Esophagus muscularis mucosa (tissue), 4 donors: ENCODE data around the gene RETREG2. TPM values are rescaled to one million over a fixed set of nuclear protein-coding genes. Genes with fewer than 3 reads are reported as not detected.
A peak's percentile ranks its signal among the peaks of the same experiment; 100 is the strongest.

Experiments
- DNase-seq: peaks from one replicate; pipeline ENCODE4 v3.0.0-alpha.2; 2017; ENCODE audit errors: extremely low spot score
- H3K27ac ChIP-seq, 4 donors: fragments of 200-600 bp; sonication (generic); replicated peaks in 1 of 4; 1 replicate in 3 of 4; 2 replicates in 1 of 4; pipeline ENCODE4 v1.5.1; 2016 to 2019; ENCODE audit warnings: mild to moderate bottlenecking in 1 of 4
- H3K27me3 ChIP-seq, 4 donors: fragments of 200-600 bp; sonication (generic); one replicate each; pipeline versions ENCODE4 v1.5.1 to v1.6.0; 2016 to 2019
- H3K36me3 ChIP-seq, 4 donors: fragments of 200-600 bp; sonication (generic); one replicate each; pipeline ENCODE4 v1.5.1; 2016 to 2019
- H3K4me1 ChIP-seq, 4 donors: fragments of 200-600 bp; sonication (generic); one replicate each; pipeline ENCODE4 v1.5.1; 2016 to 2019
- H3K4me3 ChIP-seq, 4 donors: fragments of 200-600 bp; sonication (generic); 1 replicate in 2 of 4; 2 replicates in 2 of 4; pipeline ENCODE4 v1.5.1; 2016 to 2019; ENCODE audit warnings: mild to moderate bottlenecking in 4 of 4, moderate library complexity in 1 of 4
- H3K9me3 ChIP-seq, 4 donors: fragments of 200-600 bp; sonication (generic); 1 replicate in 3 of 4; 2 replicates in 1 of 4; pipeline ENCODE4 v1.5.1; 2016 to 2019
- CTCF ChIP-seq, 3 experiments: fragments of 200-600 bp in 2 of 3; fragments of 450-650 bp in 1 of 3; sonication (generic) in 2 of 3; IDR thresholded peaks; one replicate each; pipeline ENCODE4 v1.5.1; 2017 to 2019; ENCODE audit warnings: antibody characterized with exemption in 3 of 3, mild to moderate bottlenecking in 2 of 3, moderate library complexity in 1 of 3
- EP300 ChIP-seq: sonication (generic); formaldehyde crosslinking; IDR thresholded peaks from one replicate; pipeline ENCODE4 v1.6.1; 2017; ENCODE audit warnings: antibody characterized with exemption
- POLR2A ChIP-seq: fragments of 450-650 bp; IDR thresholded peaks from one replicate; pipeline ENCODE4 v1.6.1; 2017; ENCODE audit warnings: antibody characterized with exemption, moderate library complexity, mild to moderate bottlenecking, low read depth
- POLR2AphosphoS5 ChIP-seq, 2 donors: sonication (generic); formaldehyde crosslinking; IDR thresholded peaks; one replicate each; pipeline ENCODE4 v1.6.1; 2017; ENCODE audit warnings: antibody characterized with exemption in 2 of 2
- WGBS: methylation state at CpG from one replicate; pipeline ENCODE4 v1.1.5; 2018; 5-methylcytosine and 5-hydroxymethylcytosine counted together
- intact Hi-C: fragments of 100-400 bp; cut with DNase I; formaldehyde crosslinking; loops from one replicate; pipeline ENCODE4 v1.15.1; 2023
- total RNA-seq, 4 donors: library from RNA; depleted of rRNA; stranded (reverse); fragments of >200 nt; gene quantifications; one replicate each; pipeline versions ENCODE4 v1.1.0 to v1.2.1, GENCODE V29; 2016

Gene RETREG2
- total RNA-seq, 4 donors from 2014 or later = 44.0 to 69.3 (median 56.3) TPM

- no peak for DNase-seq
- TF ChIP-seq POLR2A (no peak), POLR2AphosphoS5 (IDR thresholded peaks at IDR 0.05) (no peak), EP300 (no peak), CTCF (IDR thresholded peaks at IDR 0.05) (no peak)
- H3K27ac ChIP-seq = no peak overlapping the region
- 92% methylated on average over 4 of the region's 4 CpGs for WGBS
- no peaks in the 10 kb centered on the region for H3K9me3 ChIP-seq
- H3K36me3 ChIP-seq = peaks cover 0 to 12% (median 3%) of the 10 kb centered on the region in 4 donors
- no peak overlapping the region for H3K4me3 ChIP-seq
- intact Hi-C loops = no loop called here
- H3K4me1 ChIP-seq = peaks cover 0 to 18% (median 13%) of the 10 kb centered on the region in 4 donors
- H3K27me3 ChIP-seq = no peaks in the 10 kb centered on the region
Observed at GRCh38 chr2:219133976-219134375, 44.1 kb upstream of the RETREG2 start.

- no peak for DNase-seq
- WGBS = 98% methylated on average over 3 of the region's 3 CpGs
- TF ChIP-seq POLR2A (no peak), EP300 (no peak), POLR2AphosphoS5 (IDR thresholded peaks at IDR 0.05) (no peak), CTCF (IDR thresholded peaks at IDR 0.05) (no peak)
- intact Hi-C loops = no loop called here
- Histone ChIP-seq H3K27ac (no peak overlapping the region), H3K36me3 (peaks cover 39 to 72% (median 60%) of the 10 kb centered on the region in 4 donors), H3K9me3 (no peaks in the 10 kb centered on the region), H3K4me3 (no peak overlapping the region), H3K27me3 (no peaks in the 10 kb centered on the region), H3K4me1 (no peaks in the 10 kb centered on the region)
Observed at GRCh38 chr2:219140722-219141121, 37.4 kb upstream of the RETREG2 start.

GRCh38 chr2:219142329-219142728, 35.7 kb upstream of the RETREG2 start:
- H3K36me3 ChIP-seq = peaks cover 52 to 85% (median 74%) of the 10 kb centered on the region in 4 donors
- TF ChIP-seq POLR2A = no peak
- TF ChIP-seq EP300 = no peak
- no peak for TF ChIP-seq CTCF (IDR thresholded peaks at IDR 0.05)
- TF ChIP-seq POLR2AphosphoS5 (IDR thresholded peaks at IDR 0.05) = no peak
- no peaks in the 10 kb centered on the region for H3K27me3 ChIP-seq
- H3K4me3 ChIP-seq = no peak overlapping the region
- intact Hi-C loops = no loop called here
- WGBS = 85% methylated on average over 6 of the region's 6 CpGs
- no peaks in the 10 kb centered on the region for H3K4me1 ChIP-seq
- DNase-seq = no peak
- H3K27ac ChIP-seq = no peak overlapping the region
- H3K9me3 ChIP-seq = no peaks in the 10 kb centered on the region

- intact Hi-C loops = loop anchor here (10.0 kb wide), 1 partner anchor 155 kb away; the partner anchor contains the start of gene CRYBA2
- peaks cover 0 to 9% (median 7%) of the 10 kb centered on the region in 4 donors for H3K4me1 ChIP-seq
- no peak for TF ChIP-seq EP300
- no peak for TF ChIP-seq POLR2A
- H3K9me3 ChIP-seq = no peaks in the 10 kb centered on the region
- 19% methylated on average over 1 of the region's 1 CpG for WGBS
- H3K36me3 ChIP-seq = peaks cover 33 to 73% (median 62%) of the 10 kb centered on the region in 4 donors
- H3K27ac ChIP-seq = no peak overlapping the region
- H3K4me3 ChIP-seq = no peak overlapping the region
- DNase-seq = no peak
- H3K27me3 ChIP-seq = no peaks in the 10 kb centered on the region
Observed at GRCh38 chr2:219149667-219150066, 28.4 kb upstream of the RETREG2 start.

GRCh38 chr2:219155054-219155644, 22.9 kb upstream of the RETREG2 start:
- TF ChIP-seq EP300 = no peak
- peak; percentile 55 to 67 (median 58) for TF ChIP-seq CTCF (IDR thresholded peaks at IDR 0.05)
- intact Hi-C loops = loop anchor here (2.0 to 10.0 kb wide), 2 partner anchors 96 to 160 kb away; partner anchors contain the start of gene CRYBA2
- no peaks in the 10 kb centered on the region for H3K27me3 ChIP-seq
- peaks cover 4 to 8% (median 6%) of the 10 kb centered on the region in 4 donors for H3K4me1 ChIP-seq
- peaks cover 18 to 54% (median 41%) of the 10 kb centered on the region in 4 donors for H3K36me3 ChIP-seq
- H3K9me3 ChIP-seq = no peaks in the 10 kb centered on the region
- no peak overlapping the region for H3K4me3 ChIP-seq
- WGBS = 15% methylated on average over 4 of the region's 4 CpGs
- H3K27ac ChIP-seq = no peak overlapping the region
- DNase-seq = no peak
